SK-N-SH treated with all-trans-retinoic acid at 6 μM for 48 hours (cell line): ENCODE measurements around the gene NCAM2.
"Not testable (repeated sequence)": the region's sequence is repeated elsewhere in the genome, so short reads cannot be mapped to it uniquely, and the experiment has no call there.

ENCODE experiments used
- ARNTL ChIP-seq: fragments of 450-650 bp; formaldehyde crosslinking; IDR thresholded peaks from 2 replicates; pipeline ENCODE4 v1.5.0; 2020; ENCODE audit warnings: low read depth, mild to moderate bottlenecking, moderate library complexity, borderline replicate concordance
- PATZ1 ChIP-seq: fragments of 250-450 bp; sonication (Bioruptor Pico); IDR thresholded peaks from 2 replicates; pipeline ENCODE4 v1.8.0; 2020; ENCODE audit warnings: mild to moderate bottlenecking, moderate library complexity, borderline replicate concordance
- POU6F1 ChIP-seq: fragments of 250-450 bp; sonication (Bioruptor Pico); IDR thresholded peaks from 2 replicates; pipeline ENCODE4 v1.8.0; 2021; ENCODE audit warnings: low read depth, mild to moderate bottlenecking, moderate library complexity, borderline replicate concordance
- PPARA ChIP-seq: fragments of 250-450 bp; sonication (Bioruptor Pico); IDR thresholded peaks from 2 replicates; pipeline ENCODE4 v1.5.0; 2020; ENCODE audit warnings: mild to moderate bottlenecking, borderline replicate concordance
- RARB ChIP-seq: fragments of 250-450 bp; sonication (Bioruptor Pico); IDR thresholded peaks from 2 replicates; pipeline ENCODE4 v1.8.0; 2021; ENCODE audit warnings: mild to moderate bottlenecking, moderate library complexity
- TCF4 ChIP-seq: fragments of 250-450 bp; sonication (Bioruptor Pico); IDR thresholded peaks from 2 replicates; pipeline ENCODE4 v1.8.0; 2021; ENCODE audit warnings: mild to moderate bottlenecking, moderate library complexity, borderline replicate concordance
- ZC3H10 ChIP-seq: fragments of 250-450 bp; sonication (Bioruptor Pico); IDR thresholded peaks from 2 replicates; pipeline ENCODE4 v1.5.1; 2021; ENCODE audit warnings: mild to moderate bottlenecking, moderate library complexity
- ZFP3 ChIP-seq: fragments of 250-450 bp; sonication (Bioruptor Pico); IDR thresholded peaks from 2 replicates; pipeline ENCODE4 v1.5.0; 2020; ENCODE audit warnings: mild to moderate bottlenecking, moderate library complexity
- ZFP30 ChIP-seq: fragments of 450-650 bp; formaldehyde crosslinking; IDR thresholded peaks from 2 replicates; pipeline ENCODE4 v1.5.0; 2022; ENCODE audit warnings: mild to moderate bottlenecking, moderate library complexity

- not testable (repeated sequence) for TF ChIP-seq PATZ1 (CRISPR knock-in tag); ZFP3 (CRISPR knock-in tag); ZFP30 (CRISPR knock-in tag); RARB (CRISPR knock-in tag); ARNTL; TCF4 (CRISPR knock-in tag); POU6F1 (CRISPR knock-in tag); ZC3H10 (CRISPR knock-in tag); PPARA (CRISPR knock-in tag)
Measured at GRCh38 chr21:21402187-21402586, 404.0 kb downstream of the NCAM2 start.
